ENCODE measurements around the gene TSSC4. TPM values are rescaled to one million over a fixed set of nuclear protein-coding genes. Genes with fewer than 3 reads are reported as not detected.
A peak's percentile ranks its signal among the peaks of the same experiment; 100 is the strongest.

TSSC4 gene
- polyA plus RNA-seq, 3 donors = 28.1 to 74.6 (median 52.0) TPM

DNA sequence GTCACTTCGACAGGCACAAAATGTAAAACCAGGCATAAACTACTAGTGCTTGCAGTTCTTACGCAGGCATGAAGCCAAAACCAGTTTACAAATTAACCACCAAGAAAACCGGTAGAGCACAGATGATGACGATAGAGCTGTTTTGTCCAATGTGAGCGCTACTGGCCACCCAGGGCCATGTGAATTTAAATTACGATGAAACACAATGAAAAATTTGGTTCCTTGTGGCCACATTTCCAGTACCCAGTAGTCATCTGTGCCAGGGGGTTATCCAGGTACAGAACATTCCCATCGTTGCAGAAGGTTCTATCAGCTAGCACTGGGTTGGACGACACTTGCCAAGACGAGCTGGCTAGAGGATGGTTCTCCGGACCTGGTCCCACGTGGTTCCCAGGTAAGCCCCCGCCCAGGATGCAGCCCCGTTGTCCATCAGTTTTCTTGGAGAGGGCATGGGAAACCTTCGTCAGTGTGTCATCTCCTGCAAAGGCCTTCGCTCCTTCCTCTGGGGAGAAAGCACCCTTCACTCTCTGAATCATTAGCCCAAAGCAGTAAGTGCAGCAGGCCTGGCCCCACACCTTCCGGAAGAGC, 24.5 kb upstream of the TSSC4 start:
- H3K9me3 ChIP-seq (replicated peaks in 1 of 2; ENCODE audit: control insufficient read depth in 1 of 2, insufficient read depth in 1 of 2, low read length in 2 of 2) = no peaks in the 10 kb centered on the region
- no peak overlapping the region for H2AFZ ChIP-seq (ENCODE audit: insufficient read depth, low read depth, low read length, poor library complexity, severe bottlenecking)
- H3K27me3 Mint-ChIP-seq (ENCODE audit: low read depth in 3 of 3) = peaks cover 19 to 38% (median 22%) of the 10 kb centered on the region in 3 donors
- no peak for DNase-seq
- peaks cover 0 to 12% of the 10 kb centered on the region in 2 donors for H3K27me3 ChIP-seq (ENCODE audit: control insufficient read depth in 2 of 2, insufficient read depth in 2 of 2, low read length in 2 of 2)
- no peak overlapping the region for H3K27ac ChIP-seq (ENCODE audit: low read depth in 1 of 2, low read length in 2 of 2)
- H3K9ac ChIP-seq (ENCODE audit: insufficient read depth, low read length, poor library complexity, severe bottlenecking) = no peak overlapping the region
- no peak overlapping the region for H3K4me2 ChIP-seq (replicated peaks; ENCODE audit: extremely low read depth, low read length, poor library complexity, severe bottlenecking)
- no peak overlapping the region for H3K27ac Mint-ChIP-seq
- no peak overlapping the region for H3K4me3 ChIP-seq (replicated peaks in 1 of 3; ENCODE audit: low read depth in 2 of 3, low read length in 3 of 3)
- H3K36me3 Mint-ChIP-seq = peaks cover 0 to 5% of the 10 kb centered on the region in 2 donors
- peaks cover 32 to 39% of the 10 kb centered on the region in 2 donors for H3K4me1 ChIP-seq (ENCODE audit: control insufficient read depth in 1 of 2, insufficient read depth in 2 of 2, low read length in 2 of 2)
- WGBS (ENCODE audit: insufficient coverage) = 96% methylated on average over 15 of the region's 16 CpGs
- peaks cover 24% of the 10 kb centered on the region for H3K4me1 Mint-ChIP-seq
- no peaks in the 10 kb centered on the region for H3K36me3 ChIP-seq (replicated peaks in 1 of 2; ENCODE audit: control insufficient read depth in 1 of 2, insufficient read depth in 2 of 2, low read length in 2 of 2)
- H3K4me3 Mint-ChIP-seq = peak overlapping the region; percentile 56 to 67
- intact Hi-C loops (cut with micrococcal nuclease) = no loop called here
- H3K79me2 ChIP-seq (ENCODE audit: insufficient read depth, low read length) = peaks cover 24% of the 10 kb centered on the region
- TF ChIP-seq, protein P1, sequence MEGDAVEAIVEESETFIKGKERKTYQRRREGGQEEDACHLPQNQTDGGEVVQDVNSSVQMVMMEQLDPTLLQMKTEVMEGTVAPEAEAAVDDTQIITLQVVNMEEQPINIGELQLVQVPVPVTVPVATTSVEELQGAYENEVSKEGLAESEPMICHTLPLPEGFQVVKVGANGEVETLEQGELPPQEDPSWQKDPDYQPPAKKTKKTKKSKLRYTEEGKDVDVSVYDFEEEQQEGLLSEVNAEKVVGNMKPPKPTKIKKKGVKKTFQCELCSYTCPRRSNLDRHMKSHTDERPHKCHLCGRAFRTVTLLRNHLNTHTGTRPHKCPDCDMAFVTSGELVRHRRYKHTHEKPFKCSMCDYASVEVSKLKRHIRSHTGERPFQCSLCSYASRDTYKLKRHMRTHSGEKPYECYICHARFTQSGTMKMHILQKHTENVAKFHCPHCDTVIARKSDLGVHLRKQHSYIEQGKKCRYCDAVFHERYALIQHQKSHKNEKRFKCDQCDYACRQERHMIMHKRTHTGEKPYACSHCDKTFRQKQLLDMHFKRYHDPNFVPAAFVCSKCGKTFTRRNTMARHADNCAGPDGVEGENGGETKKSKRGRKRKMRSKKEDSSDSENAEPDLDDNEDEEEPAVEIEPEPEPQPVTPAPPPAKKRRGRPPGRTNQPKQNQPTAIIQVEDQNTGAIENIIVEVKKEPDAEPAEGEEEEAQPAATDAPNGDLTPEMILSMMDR (IDR thresholded peaks at IDR 0.05) = no peak
- peaks cover 0 to 4% (median 0%) of the 10 kb centered on the region in 7 donors for H3K9me3 Mint-ChIP-seq
- peaks cover 30% of the 10 kb centered on the region for H4K20me1 ChIP-seq (ENCODE audit: insufficient read depth, low read length)

DNA sequence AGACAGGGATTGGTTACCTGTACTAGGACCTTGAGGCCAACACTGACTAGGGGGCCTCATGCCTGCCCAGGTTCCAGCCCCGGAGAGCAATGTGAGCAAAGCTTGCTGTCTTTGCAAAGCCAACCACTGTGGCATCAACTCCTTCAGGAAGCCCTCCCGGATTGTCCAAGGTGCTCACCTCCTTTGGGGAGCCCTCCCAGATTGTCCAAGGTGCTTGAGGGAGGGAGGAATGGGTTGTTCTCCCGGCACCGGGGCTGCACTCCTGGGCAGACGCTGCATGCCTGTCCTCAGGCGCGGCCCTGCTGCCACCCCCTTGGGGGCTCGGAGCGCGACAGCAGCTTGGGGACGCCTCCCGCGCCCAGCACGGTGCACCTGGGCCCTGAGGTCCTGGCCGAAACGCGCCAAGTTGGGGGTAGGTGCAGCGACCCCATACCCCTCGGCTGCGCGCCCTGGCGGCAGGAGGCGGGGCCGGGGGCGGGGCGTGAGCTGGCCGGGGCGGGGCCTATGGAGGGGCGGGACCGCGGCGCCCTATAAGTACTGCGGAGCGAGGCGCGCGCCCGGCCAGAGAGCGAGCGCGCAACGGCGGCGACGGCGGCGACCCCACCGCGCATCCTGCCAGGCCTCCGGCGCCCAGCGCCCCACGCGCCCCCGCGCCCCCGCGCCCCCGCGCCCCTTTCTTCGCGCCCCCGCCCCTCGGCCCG, 23.6 kb upstream of the TSSC4 start, which contains the start of gene CD81:
TSS of gene CD81 (plus strand) at position 560 of the 701 bp plus-strand sequence. CDS start 240 bp downstream, outside the sequence.
- peak within 1 kb of the TSS in 1 of 2 donors; percentile 44 for H3K27ac ChIP-seq (ENCODE audit: low read depth in 1 of 2, low read length in 2 of 2)
- Mint-ChIP-seq H3K36me3 (peaks cover 0 to 5% of the 10 kb centered on the region in 2 donors), H3K9me3 (peaks cover 0 to 3% (median 0%) of the 10 kb centered on the region in 7 donors), H3K4me3 (peak within 1 kb of the TSS; percentile 82 to 89), H3K4me1 (peaks cover 33% of the 10 kb centered on the region), H3K27ac (peak within 1 kb of the TSS in 3 of 7 donors; percentile 46 to 51 (median 50)), H3K27me3 (ENCODE audit: low read depth in 3 of 3) (peaks cover 19 to 38% (median 22%) of the 10 kb centered on the region in 3 donors)
- H3K4me1 ChIP-seq (ENCODE audit: control insufficient read depth in 1 of 2, insufficient read depth in 2 of 2, low read length in 2 of 2) = peaks cover 40 to 48% of the 10 kb centered on the region in 2 donors
- H3K36me3 ChIP-seq (replicated peaks in 1 of 2; ENCODE audit: control insufficient read depth in 1 of 2, insufficient read depth in 2 of 2, low read length in 2 of 2) = no peaks in the 10 kb centered on the region
- H3K9me3 ChIP-seq (replicated peaks in 1 of 2; ENCODE audit: control insufficient read depth in 1 of 2, insufficient read depth in 1 of 2, low read length in 2 of 2) = no peaks in the 10 kb centered on the region
- TF ChIP-seq, protein P1 (IDR thresholded peaks at IDR 0.05) = no peak
- peaks cover 39% of the 10 kb centered on the region for H4K20me1 ChIP-seq (ENCODE audit: insufficient read depth, low read length)
- H3K9ac ChIP-seq (ENCODE audit: insufficient read depth, low read length, poor library complexity, severe bottlenecking) = peak within 1 kb of the TSS; percentile 68
- peak within 1 kb of the TSS; percentile 92 for H3K4me2 ChIP-seq (replicated peaks; ENCODE audit: extremely low read depth, low read length, poor library complexity, severe bottlenecking)
- peak within 1 kb of the TSS; percentile 53 to 81 (median 58) for H3K4me3 ChIP-seq (replicated peaks in 1 of 3; ENCODE audit: low read depth in 2 of 3, low read length in 3 of 3)
- H3K79me2 ChIP-seq (ENCODE audit: insufficient read depth, low read length) = peaks cover 25% of the 10 kb centered on the region
- intact Hi-C loops (cut with micrococcal nuclease) = no loop called here
- peaks cover 0 to 12% of the 10 kb centered on the region in 2 donors for H3K27me3 ChIP-seq (ENCODE audit: control insufficient read depth in 2 of 2, insufficient read depth in 2 of 2, low read length in 2 of 2)
- peak within 1 kb of the TSS; percentile 78 for H2AFZ ChIP-seq (ENCODE audit: insufficient read depth, low read depth, low read length, poor library complexity, severe bottlenecking)
- peak in 2 of 3 donors; percentile 16 to 52 for DNase-seq
- 7% methylated on average over 54 of the region's 65 CpGs for WGBS (ENCODE audit: insufficient coverage)
